ENCODE measurements around the gene CASQ1.
A peak's percentile ranks its signal among the peaks of the same experiment; 100 is the strongest.

CASQ1 gene

GRCh38 chr1:160205242-160206035 lies 15.1 kb downstream of the CASQ1 start, which contains the start of gene PEA15:
Gene PEA15, plus strand, starts transcription at chr1:160205384. Its CDS starts 6,161 bp downstream, at chr1:160211545.
- peak; percentile 36 for DNase-seq (ENCODE audit: low read depth, low spot score)

- DNase-seq (ENCODE audit: low read depth, low spot score), result no peak
These were observed 15.6 kb downstream of the CASQ1 start for GRCh38 chr1:160206036-160206389.

DNA sequence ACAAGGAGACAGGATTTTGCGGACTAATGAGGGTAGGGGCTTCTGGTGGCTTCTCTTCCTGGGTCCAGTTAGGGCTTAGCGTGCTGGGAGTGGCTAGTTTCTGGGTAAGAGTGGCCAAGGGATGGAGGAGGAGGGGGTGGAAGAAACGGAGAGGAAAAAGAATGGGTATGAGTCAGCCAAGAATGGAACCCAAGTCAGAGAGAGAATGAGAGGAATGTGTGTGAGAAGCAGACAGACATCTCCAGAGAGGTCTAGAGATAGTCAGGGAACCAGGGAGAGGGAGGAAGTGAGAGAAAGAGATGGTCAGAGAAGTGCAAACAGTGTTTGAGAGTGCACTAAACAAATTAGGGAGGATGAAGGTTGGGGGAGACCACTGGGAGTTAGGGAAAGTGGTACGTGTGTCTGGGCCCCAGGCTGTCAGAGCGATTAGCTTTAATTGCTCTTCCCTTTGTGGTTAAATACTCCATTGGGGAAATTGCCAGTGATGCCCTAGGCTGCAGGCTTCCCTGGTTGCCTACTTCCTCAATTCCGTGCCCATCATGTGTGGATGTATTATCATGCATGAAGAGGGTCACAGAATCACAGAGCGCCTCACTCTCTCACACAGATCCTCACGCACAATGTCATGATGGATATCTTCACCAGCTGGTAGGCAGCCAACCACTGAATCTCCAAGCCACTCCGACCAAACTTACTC lies 16.2 kb downstream of the CASQ1 start:
- DNase-seq (ENCODE audit: low read depth, low spot score), result no peak

DNA sequence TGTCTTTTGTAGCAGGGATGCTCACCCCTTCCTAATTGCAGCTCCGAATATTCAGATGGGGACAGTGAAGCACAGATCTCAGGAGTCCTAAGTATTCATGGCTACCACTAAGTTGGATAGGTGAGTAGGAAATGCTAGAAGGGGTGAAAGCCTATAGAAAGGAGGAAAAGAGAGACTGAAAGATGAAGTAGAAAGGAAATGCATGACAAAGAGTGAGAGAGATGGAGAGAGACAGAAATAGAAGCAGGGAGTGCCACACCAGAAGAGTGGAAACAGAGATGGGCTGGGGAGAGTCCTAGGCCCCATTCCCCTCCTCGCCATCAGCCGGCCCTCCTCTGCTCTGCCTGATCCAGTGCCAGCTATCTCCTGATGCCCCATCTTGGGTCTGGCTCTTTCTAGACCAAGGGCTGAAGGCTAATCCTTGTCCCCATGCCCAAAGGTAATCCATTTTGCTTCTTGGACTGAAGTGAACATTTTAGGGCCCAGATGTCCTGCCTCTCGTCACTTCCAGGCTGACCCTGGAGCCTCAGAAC lies 16.8 kb downstream of the CASQ1 start:
- no peak for DNase-seq (ENCODE audit: low read depth, low spot score)

DNA sequence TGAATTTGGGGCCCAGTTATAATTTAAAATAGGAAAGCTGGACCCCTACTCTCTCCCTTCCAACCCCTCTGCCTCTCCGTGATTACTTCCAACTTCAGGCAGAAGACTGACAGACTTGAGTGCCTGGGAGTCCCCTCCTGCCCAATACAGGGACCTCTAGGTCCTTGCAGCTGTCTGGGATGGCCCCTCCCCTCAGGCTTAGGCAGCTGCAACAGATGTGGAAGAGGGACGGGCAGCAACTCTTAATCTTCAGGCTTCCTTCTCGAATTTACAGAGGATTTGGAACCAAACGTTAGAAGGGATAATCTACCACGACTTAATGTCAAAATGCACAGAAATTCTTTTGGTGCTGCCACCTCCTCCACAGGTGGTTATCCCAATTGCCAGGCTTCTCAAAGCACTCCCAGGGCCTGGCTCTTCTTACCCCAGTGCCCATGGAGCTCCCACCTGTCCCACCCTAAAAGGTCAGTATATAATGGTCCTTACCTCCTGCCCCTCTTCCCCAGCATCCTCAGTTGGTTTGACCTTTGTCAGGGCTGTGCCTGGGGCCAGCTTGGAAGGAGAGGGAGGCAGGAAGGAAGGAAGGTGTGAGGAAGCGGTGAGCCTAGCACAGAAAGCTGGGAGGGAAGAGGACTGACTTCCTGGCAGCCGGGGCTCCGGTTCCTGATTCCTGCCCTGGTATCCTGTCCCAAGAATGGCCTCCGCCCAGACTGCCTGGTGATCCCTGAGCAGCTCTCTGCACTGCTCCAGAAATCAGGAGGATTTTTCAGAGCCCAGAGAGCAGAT lies 17.6 kb downstream of the CASQ1 start:
- no peak for DNase-seq (ENCODE audit: low read depth, low spot score)

GRCh38 chr1:160208557-160209320 lies 18.4 kb downstream of the CASQ1 start:
- DNase-seq (ENCODE audit: low read depth, low spot score), result no peak

- no peak for DNase-seq (ENCODE audit: low read depth, low spot score)
These were observed 19.1 kb downstream of the CASQ1 start for GRCh38 chr1:160209321-160210046.

- DNase-seq (ENCODE audit: low read depth, low spot score), result no peak
These were observed 20.2 kb downstream of the CASQ1 start for GRCh38 chr1:160210561-160210960.

- DNase-seq (ENCODE audit: low read depth, low spot score), result no peak
These were observed 20.8 kb downstream of the CASQ1 start for GRCh38 chr1:160211046-160211790.

- DNase-seq (ENCODE audit: low read depth, low spot score), result no peak
These were observed 24.2 kb downstream of the CASQ1 start for GRCh38 chr1:160214481-160215140.

- DNase-seq (ENCODE audit: low read depth, low spot score), result no peak
These were observed 25.9 kb downstream of the CASQ1 start for GRCh38 chr1:160216301-160216700.

GRCh38 chr1:160217481-160218051 lies 27.2 kb downstream of the CASQ1 start:
- DNase-seq (ENCODE audit: low read depth, low spot score), result no peak

DNA sequence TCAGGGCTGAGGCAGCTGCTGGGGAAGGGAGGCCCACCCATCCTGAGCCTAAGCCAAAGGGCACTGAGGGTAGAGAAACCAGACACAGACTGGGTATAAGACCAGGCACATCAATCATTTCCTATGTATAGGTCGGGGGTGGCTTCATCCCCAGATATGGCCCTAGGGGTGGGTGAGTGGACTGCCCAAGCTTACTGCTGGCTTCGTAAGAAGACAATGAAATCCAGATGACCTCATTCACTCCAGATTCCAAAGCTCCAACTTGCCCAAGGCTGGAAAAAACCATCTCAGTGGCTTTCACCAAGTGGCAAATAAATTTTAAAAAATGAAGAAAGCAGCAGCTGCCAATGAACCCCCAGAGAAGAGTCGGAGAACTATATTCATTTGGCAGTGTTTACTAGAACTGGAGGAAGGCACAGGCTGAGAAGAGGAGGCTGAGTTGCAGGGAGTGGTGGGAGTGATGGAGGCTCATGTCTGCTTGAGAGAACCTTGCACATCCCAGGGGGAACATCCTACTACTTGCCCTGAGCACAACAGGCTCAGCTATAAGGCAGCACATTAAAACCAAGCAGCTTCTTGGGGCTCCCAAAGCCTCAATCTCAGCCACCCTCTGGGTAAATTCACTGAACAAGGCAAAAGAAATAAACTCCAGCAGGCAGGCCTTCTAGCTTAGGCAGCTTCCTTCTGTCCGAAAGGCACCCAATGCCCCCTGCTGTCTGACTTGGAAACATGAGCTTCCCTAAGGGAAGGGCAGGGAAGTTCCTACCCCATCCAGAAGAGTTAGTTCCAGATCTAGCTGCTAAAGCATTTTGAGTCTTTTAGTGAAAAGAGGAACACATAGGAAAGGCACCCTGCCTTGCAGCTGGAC lies 28.9 kb downstream of the CASQ1 start:
- DNase-seq (ENCODE audit: low read depth, low spot score), result no peak

DNA sequence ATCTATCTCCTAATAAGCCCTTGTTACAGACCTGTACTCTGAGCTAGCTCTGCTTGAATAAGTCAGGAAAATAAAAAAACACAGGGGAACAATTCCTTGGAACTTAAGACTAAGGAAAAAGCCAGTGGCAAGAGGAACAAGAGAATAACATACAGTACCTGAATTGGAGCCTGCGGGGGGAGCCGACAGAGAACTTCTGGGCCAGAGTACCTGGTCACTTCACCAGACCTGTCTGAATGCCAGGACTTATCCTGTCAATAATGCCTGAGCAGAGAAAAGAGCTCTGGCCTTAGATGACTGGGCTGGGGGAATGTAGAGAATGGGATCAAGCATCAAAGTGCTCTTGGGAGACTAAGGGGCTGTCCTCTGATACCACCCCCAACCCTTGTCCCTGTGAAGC lies 29.9 kb downstream of the CASQ1 start:
- no peak for DNase-seq (ENCODE audit: low read depth, low spot score)

- no peak for DNase-seq (ENCODE audit: low read depth, low spot score)
These were observed 30.7 kb downstream of the CASQ1 start for GRCh38 chr1:160221089-160221488.

- DNase-seq (ENCODE audit: low read depth, low spot score), result no peak
These were observed 32.2 kb downstream of the CASQ1 start for GRCh38 chr1:160222546-160222945.

GRCh38 chr1:160224606-160225005 lies 34.2 kb downstream of the CASQ1 start:
- no peak for DNase-seq (ENCODE audit: low read depth, low spot score)

DNA sequence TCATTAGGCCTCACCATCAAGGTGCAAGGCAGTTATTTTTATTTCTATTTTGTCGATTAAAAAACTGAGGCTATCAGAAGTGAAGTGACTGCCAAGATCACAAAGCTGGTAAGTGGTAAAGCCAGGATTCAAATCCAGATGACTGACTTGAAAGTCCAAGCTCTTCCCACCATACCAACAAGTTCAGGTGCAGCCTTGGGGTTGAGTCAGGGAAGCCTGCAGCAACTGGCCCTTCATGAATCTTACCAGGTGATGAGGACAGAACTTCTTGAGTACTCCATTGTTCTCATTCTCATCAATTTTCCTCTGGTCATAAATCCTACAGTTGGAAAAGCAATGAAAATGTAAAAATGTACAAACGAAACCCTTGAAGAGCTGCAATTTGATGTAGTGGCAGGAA lies 35.0 kb downstream of the CASQ1 start:
- DNase-seq (ENCODE audit: low read depth, low spot score), result no peak
